Measurements from ENCODE around the gene ST6GALNAC4.

Gene ST6GALNAC4

GRCh38 chr9:127899128-127899943, 17.5 kb downstream of the ST6GALNAC4 start, which contains the start of gene ST6GALNAC6:
ST6GALNAC6 (minus strand) TSS chr9:127899603; CDS start chr9:127897981, 1,622 bp downstream.
- Histone ChIP-seq H3K27ac (ENCODE audit: insufficient read depth in 1 of 2, low read depth in 1 of 2, low read length in 2 of 2, poor library complexity in 1 of 2, severe bottlenecking in 2 of 2) (peak within 1 kb of the TSS in 1 of 2 experiments; percentile 61), H3K9me3 (ENCODE audit: control extremely low read depth in 1 of 5, control insufficient read depth in 4 of 5, insufficient read depth in 2 of 5, low read depth in 1 of 5, low read length in 4 of 5) (peaks cover 0 to 15% (median 6%) of the 10 kb centered on the region in 5 experiments), H3K27me3 (replicated peaks in 2 of 5; ENCODE audit: control insufficient read depth in 4 of 5, insufficient read depth in 5 of 5, low read length in 4 of 5) (no peaks in the 10 kb centered on the region), H3K36me3 (ENCODE audit: control insufficient read depth in 4 of 4, insufficient read depth in 4 of 4, low read length in 3 of 4) (peaks cover 9 to 27% (median 25%) of the 10 kb centered on the region in 4 experiments), H3K4me1 (ENCODE audit: control extremely low read depth in 1 of 4, control insufficient read depth in 4 of 4, insufficient read depth in 4 of 4, low read length in 3 of 4) (peaks cover 6 to 48% (median 38%) of the 10 kb centered on the region in 4 experiments), H3K4me3 (ENCODE audit: control insufficient read depth in 1 of 7, extremely low read depth in 1 of 7, insufficient read depth in 4 of 7, low read depth in 2 of 7, low read length in 6 of 7) (peak within 1 kb of the TSS; percentile 67 to 86 (median 79))
- POLR2A ChIA-PET: interaction anchor here (0.6 to 3.1 kb wide), 4 partner anchors 14 to 150 kb away, joined by 3 to 15 read pairs (median 4); partner anchors contain the start of gene ST6GALNAC4
- CTCF ChIA-PET: interaction anchor here (1.0 to 2.7 kb wide), 9 partner anchors 10 to 164 kb away, joined by 3 to 15 read pairs (median 5); partner anchors contain the start of genes ST6GALNAC4 and TOR2A
- DNase-seq: peak; percentile 71 to 85 (median 81)
- 0% methylated on average over 44 of the region's 89 CpGs for WGBS (ENCODE audit: insufficient coverage)

GRCh38 chr9:127898433-127899127, 18.3 kb downstream of the ST6GALNAC4 start:
- peaks cover 4 to 40% (median 30%) of the 10 kb centered on the region in 4 experiments for H3K4me1 ChIP-seq (ENCODE audit: control extremely low read depth in 1 of 4, control insufficient read depth in 4 of 4, insufficient read depth in 4 of 4, low read length in 3 of 4)
- peaks cover 15 to 35% (median 32%) of the 10 kb centered on the region in 4 experiments for H3K36me3 ChIP-seq (ENCODE audit: control insufficient read depth in 4 of 4, insufficient read depth in 4 of 4, low read length in 3 of 4)
- POLR2A ChIA-PET: interaction anchor here (0.8 to 3.1 kb wide), 3 partner anchors 13 to 18 kb away, joined by 3 to 15 read pairs (median 4); partner anchors contain the start of gene ST6GALNAC4
- peak in 2 of 3 donors; percentile 46 to 62 for DNase-seq
- CTCF ChIA-PET: interaction anchor here (1.0 to 2.7 kb wide), 8 partner anchors 9 to 164 kb away, joined by 3 to 15 read pairs (median 6); partner anchors contain the start of genes ST6GALNAC4 and TOR2A
- H3K27me3 ChIP-seq (replicated peaks in 2 of 5; ENCODE audit: control insufficient read depth in 4 of 5, insufficient read depth in 5 of 5, low read length in 4 of 5): no peaks in the 10 kb centered on the region
- peak overlapping the region in 1 of 2 experiments; percentile 61 for H3K27ac ChIP-seq (ENCODE audit: insufficient read depth in 1 of 2, low read depth in 1 of 2, low read length in 2 of 2, poor library complexity in 1 of 2, severe bottlenecking in 2 of 2)
- H3K4me3 ChIP-seq (ENCODE audit: control insufficient read depth in 1 of 7, extremely low read depth in 1 of 7, insufficient read depth in 4 of 7, low read depth in 2 of 7, low read length in 6 of 7): peak overlapping the region; percentile 67 to 86 (median 76)
- H3K9me3 ChIP-seq (ENCODE audit: control extremely low read depth in 1 of 5, control insufficient read depth in 4 of 5, insufficient read depth in 2 of 5, low read depth in 1 of 5, low read length in 4 of 5): peaks cover 0 to 22% (median 13%) of the 10 kb centered on the region in 5 experiments
- WGBS (ENCODE audit: insufficient coverage): 30% methylated on average over 28 of the region's 32 CpGs

GRCh38 chr9:127897193-127897692, 19.6 kb downstream of the ST6GALNAC4 start:
- H3K4me1 ChIP-seq (ENCODE audit: control extremely low read depth in 1 of 4, control insufficient read depth in 4 of 4, insufficient read depth in 4 of 4, low read length in 3 of 4): peaks cover 0 to 32% (median 24%) of the 10 kb centered on the region in 4 experiments
- peaks cover 22 to 48% (median 43%) of the 10 kb centered on the region in 4 experiments for H3K36me3 ChIP-seq (ENCODE audit: control insufficient read depth in 4 of 4, insufficient read depth in 4 of 4, low read length in 3 of 4)
- POLR2A ChIA-PET: interaction anchor here (1.0 to 3.1 kb wide), 2 partner anchors 15 to 19 kb away, joined by 5 to 15 read pairs; partner anchors contain the start of gene ST6GALNAC4
- no peak overlapping the region for H3K27ac ChIP-seq (ENCODE audit: insufficient read depth in 1 of 2, low read depth in 1 of 2, low read length in 2 of 2, poor library complexity in 1 of 2, severe bottlenecking in 2 of 2)
- peak in 2 of 3 donors; percentile 73 to 82 for DNase-seq
- H3K27me3 ChIP-seq (replicated peaks in 2 of 5; ENCODE audit: control insufficient read depth in 4 of 5, insufficient read depth in 5 of 5, low read length in 4 of 5): no peaks in the 10 kb centered on the region
- H3K4me3 ChIP-seq (ENCODE audit: control insufficient read depth in 1 of 7, extremely low read depth in 1 of 7, insufficient read depth in 4 of 7, low read depth in 2 of 7, low read length in 6 of 7): peak overlapping the region in 1 of 7 experiments; percentile 34
- CTCF ChIA-PET: interaction anchor here (0.7 to 1.4 kb wide), 7 partner anchors 10 to 27 kb away, joined by 3 to 5 read pairs (median 4); partner anchors contain the start of gene ST6GALNAC4
- 37% methylated on average over 8 of the region's 19 CpGs for WGBS (ENCODE audit: insufficient coverage)
- peaks cover 0 to 33% (median 23%) of the 10 kb centered on the region in 5 experiments for H3K9me3 ChIP-seq (ENCODE audit: control extremely low read depth in 1 of 5, control insufficient read depth in 4 of 5, insufficient read depth in 2 of 5, low read depth in 1 of 5, low read length in 4 of 5)

GRCh38 chr9:127896395-127897192, 20.2 kb downstream of the ST6GALNAC4 start:
- WGBS (ENCODE audit: insufficient coverage): 93% methylated on average over 14 of the region's 16 CpGs
- peak overlapping the region in 1 of 7 experiments; percentile 34 for H3K4me3 ChIP-seq (ENCODE audit: control insufficient read depth in 1 of 7, extremely low read depth in 1 of 7, insufficient read depth in 4 of 7, low read depth in 2 of 7, low read length in 6 of 7)
- H3K9me3 ChIP-seq (ENCODE audit: control extremely low read depth in 1 of 5, control insufficient read depth in 4 of 5, insufficient read depth in 2 of 5, low read depth in 1 of 5, low read length in 4 of 5): peaks cover 0 to 33% (median 23%) of the 10 kb centered on the region in 5 experiments
- H3K4me1 ChIP-seq (ENCODE audit: control extremely low read depth in 1 of 4, control insufficient read depth in 4 of 4, insufficient read depth in 4 of 4, low read length in 3 of 4): peaks cover 0 to 32% (median 24%) of the 10 kb centered on the region in 4 experiments
- H3K27me3 ChIP-seq (replicated peaks in 2 of 5; ENCODE audit: control insufficient read depth in 4 of 5, insufficient read depth in 5 of 5, low read length in 4 of 5): no peaks in the 10 kb centered on the region
- ChIA-PET CTCF (interaction anchor here (0.7 to 1.4 kb wide), 7 partner anchors 9 to 27 kb away, joined by 3 to 5 read pairs (median 4); partner anchors contain the start of gene ST6GALNAC4), POLR2A (interaction anchor here (1.0 to 3.1 kb wide), 2 partner anchors 14 to 20 kb away, joined by 5 to 15 read pairs; partner anchors contain the start of gene ST6GALNAC4)
- no peak for DNase-seq
- H3K36me3 ChIP-seq (ENCODE audit: control insufficient read depth in 4 of 4, insufficient read depth in 4 of 4, low read length in 3 of 4): peaks cover 25 to 51% (median 45%) of the 10 kb centered on the region in 4 experiments
- H3K27ac ChIP-seq (ENCODE audit: insufficient read depth in 1 of 2, low read depth in 1 of 2, low read length in 2 of 2, poor library complexity in 1 of 2, severe bottlenecking in 2 of 2): no peak overlapping the region

GRCh38 chr9:127895811-127896210, 21.0 kb downstream of the ST6GALNAC4 start:
- ChIA-PET POLR2A (no interaction called here), CTCF (no interaction called here)
- no peak overlapping the region for H3K4me3 ChIP-seq (ENCODE audit: control insufficient read depth in 1 of 7, extremely low read depth in 1 of 7, insufficient read depth in 4 of 7, low read depth in 2 of 7, low read length in 6 of 7)
- peaks cover 29 to 57% (median 47%) of the 10 kb centered on the region in 4 experiments for H3K36me3 ChIP-seq (ENCODE audit: control insufficient read depth in 4 of 4, insufficient read depth in 4 of 4, low read length in 3 of 4)
- no peak overlapping the region for H3K27ac ChIP-seq (ENCODE audit: insufficient read depth in 1 of 2, low read depth in 1 of 2, low read length in 2 of 2, poor library complexity in 1 of 2, severe bottlenecking in 2 of 2)
- H3K9me3 ChIP-seq (ENCODE audit: control extremely low read depth in 1 of 5, control insufficient read depth in 4 of 5, insufficient read depth in 2 of 5, low read depth in 1 of 5, low read length in 4 of 5): peaks cover 0 to 33% (median 23%) of the 10 kb centered on the region in 5 experiments
- WGBS (ENCODE audit: insufficient coverage): 97% methylated on average over 8 of the region's 8 CpGs
- no peaks in the 10 kb centered on the region for H3K27me3 ChIP-seq (replicated peaks in 2 of 5; ENCODE audit: control insufficient read depth in 4 of 5, insufficient read depth in 5 of 5, low read length in 4 of 5)
- DNase-seq: no peak
- H3K4me1 ChIP-seq (ENCODE audit: control extremely low read depth in 1 of 4, control insufficient read depth in 4 of 4, insufficient read depth in 4 of 4, low read length in 3 of 4): peaks cover 0 to 32% (median 24%) of the 10 kb centered on the region in 4 experiments

- Histone ChIP-seq H3K36me3 (ENCODE audit: control insufficient read depth in 4 of 4, insufficient read depth in 4 of 4, low read length in 3 of 4) (peaks cover 29 to 71% (median 52%) of the 10 kb centered on the region in 4 experiments), H3K4me1 (ENCODE audit: control extremely low read depth in 1 of 4, control insufficient read depth in 4 of 4, insufficient read depth in 4 of 4, low read length in 3 of 4) (peaks cover 0 to 17% (median 11%) of the 10 kb centered on the region in 4 experiments), H3K27me3 (replicated peaks in 2 of 5; ENCODE audit: control insufficient read depth in 4 of 5, insufficient read depth in 5 of 5, low read length in 4 of 5) (no peaks in the 10 kb centered on the region), H3K27ac (ENCODE audit: insufficient read depth in 1 of 2, low read depth in 1 of 2, low read length in 2 of 2, poor library complexity in 1 of 2, severe bottlenecking in 2 of 2) (no peak overlapping the region), H3K4me3 (ENCODE audit: control insufficient read depth in 1 of 7, extremely low read depth in 1 of 7, insufficient read depth in 4 of 7, low read depth in 2 of 7, low read length in 6 of 7) (no peak overlapping the region), H3K9me3 (ENCODE audit: control extremely low read depth in 1 of 5, control insufficient read depth in 4 of 5, insufficient read depth in 2 of 5, low read depth in 1 of 5, low read length in 4 of 5) (peaks cover 0 to 33% (median 23%) of the 10 kb centered on the region in 5 experiments)
- POLR2A ChIA-PET: no interaction called here
- WGBS (ENCODE audit: insufficient coverage): 95% methylated on average over 4 of the region's 4 CpGs
- CTCF ChIA-PET: interaction anchor here (1.2 kb wide), 1 partner anchor 24 kb away, joined by 5 read pairs; the partner anchor contains the start of gene ST6GALNAC4
- DNase-seq: no peak
Observed at GRCh38 chr9:127893392-127893791, 23.4 kb downstream of the ST6GALNAC4 start.

All from common myeloid progenitor, CD34-positive (primary cell).